HepG2 (cell line): ENCODE measurements around the gene SLC16A7. TPM values are rescaled to one million over a fixed set of nuclear protein-coding genes. Genes with fewer than 3 reads are reported as not detected.

ENCODE experiments used
- ATAC-seq: fragments of 200-7000 bp; cut with Tn5 transposase; 3 replicates; pipeline ENCODE4 v1.9.1; 2020; ENCODE audit warnings: mild to moderate bottlenecking, moderate library complexity
- BruUV-seq: library from RNA; stranded (reverse); fragments of 400-500 nt; replicated peaks from 2 replicates; lab custom pipeline; 2021; lab: Mats Ljungman, UMichigan
- CTCF ChIA-PET: fragments of 300-600 bp; formaldehyde crosslinking; extraction: SDS; loops from one replicate; lab custom pipeline; 2021; ENCODE audit warnings: low total read pairs, inconsistent platforms, low intra/inter-chr PET ratio; lab: Yijun Ruan, JAX
- POLR2A ChIA-PET: fragments of 350-600 bp; sonication (Branson Sonifier 250); formaldehyde crosslinking; loops from one replicate; lab custom pipeline; 2020; ENCODE audit warnings: antibody characterized with exemption, inconsistent platforms; lab: Yijun Ruan, JAX
- DNase-seq: peaks from one replicate; pipeline ENCODE4 v3.0.0-alpha.2; 2015; ENCODE audit warnings: low spot score
- FAIRE-seq: peaks from 3 replicates; lab custom pipeline; 2011; peaks lifted over from hg19 to GRCh38; lab: Jason Lieb, UNC
- H2AFZ ChIP-seq: one replicate; pipeline ENCODE4 v1.6.1; 2011; ENCODE audit warnings: low read length, inconsistent platforms
- H3K27ac ChIP-seq: fragments of 300-600 bp; 3 replicates; pipeline ENCODE4 v1.8.0; 2011; ENCODE audit warnings: mixed run types, mild to moderate bottlenecking, mixed read lengths, low read length, inconsistent platforms; ENCODE audit not compliant: insufficient read depth; ENCODE audit errors: extremely low read length
- H3K27me3 ChIP-seq, 2 experiments: fragments of 200-600 bp in 1 of 2; 2 replicates in 1 of 2; 3 replicates in 1 of 2; pipeline versions ENCODE4 v1.6.0 to v1.8.0; 2011; ENCODE audit warnings: low read length in 2 of 2, mild to moderate bottlenecking in 2 of 2, moderate library complexity in 2 of 2, inconsistent platforms in 1 of 2; ENCODE audit not compliant: insufficient read depth in 2 of 2, control insufficient read depth in 1 of 2
- H3K36me3 ChIP-seq, 2 experiments: fragments of 200-600 bp in 1 of 2; replicated peaks in 1 of 2; 2 replicates in 1 of 2; 3 replicates in 1 of 2; pipeline versions ENCODE4 v1.5.1 to v1.8.0; 2011; ENCODE audit warnings: low read length in 2 of 2, inconsistent platforms in 1 of 2; ENCODE audit not compliant: insufficient read depth in 2 of 2, control insufficient read depth in 1 of 2
- H3K4me1 ChIP-seq: 2 replicates; pipeline ENCODE4 v1.5.1; 2012; ENCODE audit warnings: low read length, inconsistent platforms; ENCODE audit not compliant: insufficient read depth
- H3K4me2 ChIP-seq: 2 replicates; pipeline ENCODE4 v1.6.0; 2011; ENCODE audit warnings: low read depth, low read length, inconsistent platforms
- H3K4me3 ChIP-seq, 3 experiments: fragments of 200-600 bp in 1 of 3; sonication (generic), shearing (Covaris generic) in 1 of 3; replicated peaks in 1 of 3; 2 replicates each; pipeline ENCODE4 v1.5.1; 2011 to 2016; ENCODE audit warnings: low read length in 3 of 3, inconsistent platforms in 2 of 3, low read depth in 2 of 3, mild to moderate bottlenecking in 2 of 3, control low read depth in 1 of 3, mixed read lengths in 1 of 3; ENCODE audit not compliant: insufficient read depth in 1 of 3
- H3K79me2 ChIP-seq: one replicate; pipeline ENCODE4 v1.6.1; 2011; ENCODE audit warnings: low read length, inconsistent platforms; ENCODE audit not compliant: insufficient read depth
- H3K9ac ChIP-seq: 2 replicates; pipeline ENCODE4 v1.6.0; 2011; ENCODE audit warnings: mild to moderate bottlenecking, low read depth, low read length, inconsistent platforms; ENCODE audit not compliant: insufficient read depth
- H3K9me3 ChIP-seq: 2 replicates; pipeline ENCODE4 v1.5.1; 2012; ENCODE audit warnings: mild to moderate bottlenecking, low read length
- H4K20me1 ChIP-seq: 2 replicates; pipeline ENCODE4 v1.6.0; 2011; ENCODE audit warnings: inconsistent platforms, mild to moderate bottlenecking, low read length, moderate library complexity; ENCODE audit not compliant: insufficient read depth
- ARHGAP35 ChIP-seq: sonication (generic); formaldehyde crosslinking; IDR thresholded peaks from 2 replicates; pipeline ENCODE4 v1.9.0; 2022; ENCODE audit warnings: mild to moderate bottlenecking, inconsistent platforms, moderate library complexity, missing genetic modification reagents, borderline replicate concordance
- ATM ChIP-seq: fragments of 450-650 bp; IDR thresholded peaks from 2 replicates; pipeline ENCODE4 v1.7.1; 2017; ENCODE audit warnings: mild to moderate bottlenecking, borderline replicate concordance
- CREM ChIP-seq, 2 experiments: sonication (generic) in 1 of 2; formaldehyde crosslinking in 1 of 2; IDR thresholded peaks; 2 replicates each; pipeline versions ENCODE4 v1.4.0 to v1.6.1; 2016 to 2020; ENCODE audit warnings: antibody characterized with exemption in 1 of 2, mild to moderate bottlenecking in 1 of 2, missing genetic modification reagents in 1 of 2
- ELF3 ChIP-seq: IDR thresholded peaks from 2 replicates; pipeline ENCODE4 v1.6.1; 2016; ENCODE audit warnings: missing genetic modification reagents, missing compliant biosample characterization
- HMG20A ChIP-seq: IDR thresholded peaks from 2 replicates; pipeline ENCODE4 v1.6.1; 2016; ENCODE audit warnings: borderline replicate concordance
- HMG20B ChIP-seq: conservative IDR thresholded peaks from 2 replicates; pipeline ENCODE4 v1.6.1; 2016; ENCODE audit warnings: missing genetic modification reagents, missing compliant biosample characterization
- KDM4B ChIP-seq: sonication (generic); formaldehyde crosslinking; IDR thresholded peaks from 2 replicates; pipeline ENCODE4 v1.4.0; 2020; ENCODE audit warnings: missing genetic modification reagents
- MBD4 ChIP-seq: IDR thresholded peaks from 2 replicates; pipeline ENCODE4 v1.6.1; 2012; ENCODE audit warnings: low read length, inconsistent platforms, borderline replicate concordance
- POLR2G ChIP-seq: fragments of 200-400 bp; formaldehyde crosslinking; IDR thresholded peaks from 2 replicates; pipeline ENCODE4 v1.6.1; 2018; ENCODE audit warnings: mild to moderate bottlenecking, low read depth, low read length, moderate library complexity
- SNAI1 ChIP-seq: sonication (generic); formaldehyde crosslinking; IDR thresholded peaks from 2 replicates; pipeline ENCODE4 v1.5.0; 2020; ENCODE audit warnings: mild to moderate bottlenecking, missing genetic modification reagents, borderline replicate concordance
- TGIF2 ChIP-seq: IDR thresholded peaks from 2 replicates; pipeline ENCODE4 v1.6.1; 2016; ENCODE audit warnings: control low read depth, missing compliant biosample characterization
- ZEB1 ChIP-seq: IDR thresholded peaks from 2 replicates; pipeline ENCODE4 v1.6.1; 2012; ENCODE audit warnings: mild to moderate bottlenecking, low read depth, inconsistent platforms; ENCODE audit not compliant: insufficient replicate concordance
- ZKSCAN8 ChIP-seq: IDR thresholded peaks from 2 replicates; pipeline ENCODE4 v1.6.1; 2016; ENCODE audit warnings: borderline replicate concordance, missing genetic modification reagents, missing compliant biosample characterization
- ZNF264 ChIP-seq: sonication (generic); formaldehyde crosslinking; IDR thresholded peaks from 2 replicates; pipeline ENCODE4 v1.4.0; 2020; ENCODE audit warnings: missing genetic modification reagents
- ZNF75D ChIP-seq: sonication (generic); formaldehyde crosslinking; IDR thresholded peaks from 2 replicates; pipeline ENCODE4 v1.8.1; 2023; ENCODE audit warnings: missing genetic modification reagents, mild to moderate bottlenecking, borderline replicate concordance
- ZSCAN30 ChIP-seq: sonication (generic); formaldehyde crosslinking; IDR thresholded peaks from 2 replicates; pipeline ENCODE4 v1.5.0; 2020; ENCODE audit warnings: mild to moderate bottlenecking, missing genetic modification reagents
- whole genome bisulfite sequencing: methylation state at CpG from one replicate; pipeline ENCODE4 v1.1.6; 2017; ENCODE audit warnings: low lambda C conversion rate; 5-methylcytosine and 5-hydroxymethylcytosine counted together
- in situ Hi-C: cut with HindIII; loops from 2 replicates; pipeline ENCODE4 v1.10.0; 2017; ENCODE audit warnings: low pct_unique_long_range_greater_than_20kb; ENCODE audit not compliant: extremely low pct_ligation_motif_present
- intact Hi-C: fragments of 100-400 bp; cut with micrococcal nuclease; formaldehyde crosslinking; loops from one replicate; pipeline ENCODE4 v1.10.0; 2022; ENCODE audit not compliant: unreplicated experiment
- polyA plus RNA-seq, 8 experiments: library from polyadenylated mRNA; depleted of rRNA in 3 of 8; stranded (reverse) in 7 of 8; unstranded in 1 of 8; fragments of >200 nt; fragmentation: Illumina TruSeq in 4 of 8; extraction: Trizol in 4 of 8; gene quantifications; 2 replicates each; pipeline versions ENCODE4 v1.2.1 to v1.2.3, GENCODE V29; 2011 to 2016; ENCODE audit warnings: low read depth in 4 of 8, missing spikeins in 1 of 8, mixed read lengths in 1 of 8; ENCODE audit not compliant: insufficient read depth in 1 of 8
- total RNA-seq, 5 experiments: library from RNA; depleted of rRNA; stranded (reverse); fragments of >200 nt; fragmentation: Illumina TruSeq; extraction: Trizol; gene quantifications; 2 replicates each; pipeline ENCODE4 v1.2.3, GENCODE V29; 2016; ENCODE audit warnings: low read depth in 1 of 5
- TF ChIP-seq, protein P1 (sequence below): sonication (generic); formaldehyde crosslinking; IDR thresholded peaks from 2 replicates; pipeline ENCODE4 v1.5.1; 2020; ENCODE audit warnings: missing genetic modification reagents, mild to moderate bottlenecking, borderline replicate concordance
- TF ChIP-seq, protein P2 (sequence below): sonication (generic); formaldehyde crosslinking; IDR thresholded peaks from 2 replicates; pipeline ENCODE4 v1.4.0; 2020; ENCODE audit warnings: missing genetic modification reagents, borderline replicate concordance

SLC16A7 gene
- total and polyA plus RNA-seq, 2 of the 13 experiments (the other 11 are each of a cell fraction or from before 2014, with no cell fraction given): 1.3 to 1.6 TPM

DNA sequence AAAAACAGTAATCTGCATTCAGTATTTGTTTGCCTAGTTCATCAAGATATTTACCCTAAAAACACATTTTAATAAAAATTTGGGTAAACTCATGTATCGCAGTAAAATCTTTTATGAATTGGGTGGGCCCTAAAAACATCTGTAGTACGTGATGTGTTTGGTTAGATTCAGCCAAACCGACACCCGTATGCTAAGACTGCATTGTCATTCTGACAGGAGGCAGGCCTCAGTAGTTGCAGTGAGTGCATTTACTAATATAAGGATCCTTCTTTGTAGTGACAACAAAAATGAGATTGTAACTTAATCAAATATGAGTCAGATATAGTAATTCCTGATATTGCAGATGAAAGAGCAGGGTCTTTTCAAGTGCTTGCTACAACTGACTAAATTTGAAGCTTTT lies 191.8 kb downstream of the SLC16A7 start (continued):
- TF ChIP-seq CREM (IDR thresholded peaks at IDR 0.05) (no peak), CREM (CRISPR knock-in tag; IDR thresholded peaks at IDR 0.05) (no peak), KDM4B (no peak), MBD4 (no peak), ZKSCAN8 (CRISPR knock-in tag) (no peak)
- TF ChIP-seq, protein P1, sequence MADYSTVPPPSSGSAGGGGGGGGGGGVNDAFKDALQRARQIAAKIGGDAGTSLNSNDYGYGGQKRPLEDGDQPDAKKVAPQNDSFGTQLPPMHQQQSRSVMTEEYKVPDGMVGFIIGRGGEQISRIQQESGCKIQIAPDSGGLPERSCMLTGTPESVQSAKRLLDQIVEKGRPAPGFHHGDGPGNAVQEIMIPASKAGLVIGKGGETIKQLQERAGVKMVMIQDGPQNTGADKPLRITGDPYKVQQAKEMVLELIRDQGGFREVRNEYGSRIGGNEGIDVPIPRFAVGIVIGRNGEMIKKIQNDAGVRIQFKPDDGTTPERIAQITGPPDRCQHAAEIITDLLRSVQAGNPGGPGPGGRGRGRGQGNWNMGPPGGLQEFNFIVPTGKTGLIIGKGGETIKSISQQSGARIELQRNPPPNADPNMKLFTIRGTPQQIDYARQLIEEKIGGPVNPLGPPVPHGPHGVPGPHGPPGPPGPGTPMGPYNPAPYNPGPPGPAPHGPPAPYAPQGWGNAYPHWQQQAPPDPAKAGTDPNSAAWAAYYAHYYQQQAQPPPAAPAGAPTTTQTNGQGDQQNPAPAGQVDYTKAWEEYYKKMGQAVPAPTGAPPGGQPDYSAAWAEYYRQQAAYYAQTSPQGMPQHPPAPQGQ (CRISPR knock-in tag): no peak
- TF ChIP-seq, all 625 proteins: peak for 0

DNA sequence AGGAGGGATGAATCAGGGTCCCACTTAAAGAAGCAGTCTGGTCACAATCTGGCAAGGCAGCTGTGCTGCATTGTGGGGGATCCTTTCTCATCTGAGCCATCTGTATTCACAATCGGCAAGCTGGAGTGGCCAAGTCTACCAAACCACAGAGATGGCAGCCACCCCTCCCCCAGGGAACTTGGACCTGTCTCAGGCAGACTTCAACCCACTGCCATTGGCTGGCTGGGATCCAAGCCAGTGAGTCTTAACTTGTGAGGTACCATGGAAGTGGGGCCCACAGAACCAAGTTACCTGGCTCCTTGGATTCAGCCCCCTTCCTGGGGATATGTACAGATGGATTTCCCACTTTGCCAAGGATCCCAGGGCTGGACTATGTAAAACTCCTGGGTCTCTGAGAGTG lies 196.8 kb downstream of the SLC16A7 start:
- intact Hi-C loops: no loop called here
- no peak overlapping the region for H3K27ac ChIP-seq
- no peaks in the 10 kb centered on the region for H3K36me3 ChIP-seq
- FAIRE-seq (no peak), ATAC-seq (no peak), DNase-seq (no peak)
- ChIA-PET POLR2A (no interaction called here), CTCF (no interaction called here)
- H3K79me2 ChIP-seq: no peaks in the 10 kb centered on the region
- no peak overlapping the region for H2AFZ ChIP-seq
- in situ Hi-C loops: no loop called here
- no CpG with 5 or more reads among the region's 1 CpG for WGBS
- H3K4me1 ChIP-seq: no peaks in the 10 kb centered on the region
- no peak overlapping the region for H3K9ac ChIP-seq
- H3K4me3 ChIP-seq: no peak overlapping the region
- H3K27me3 ChIP-seq: no peaks in the 10 kb centered on the region
- no TSS peak for BruUV-seq
- no peaks in the 10 kb centered on the region for H4K20me1 ChIP-seq
- peaks cover 44% of the 10 kb centered on the region for H3K9me3 ChIP-seq
- H3K4me2 ChIP-seq: no peak overlapping the region
- no peak for TF ChIP-seq ZNF75D
- no peak for TF ChIP-seq ZEB1
- no peak for TF ChIP-seq ZSCAN30 (CRISPR knock-in tag)
- no peak for TF ChIP-seq ELF3 (CRISPR knock-in tag)
- TF ChIP-seq, protein P2, sequence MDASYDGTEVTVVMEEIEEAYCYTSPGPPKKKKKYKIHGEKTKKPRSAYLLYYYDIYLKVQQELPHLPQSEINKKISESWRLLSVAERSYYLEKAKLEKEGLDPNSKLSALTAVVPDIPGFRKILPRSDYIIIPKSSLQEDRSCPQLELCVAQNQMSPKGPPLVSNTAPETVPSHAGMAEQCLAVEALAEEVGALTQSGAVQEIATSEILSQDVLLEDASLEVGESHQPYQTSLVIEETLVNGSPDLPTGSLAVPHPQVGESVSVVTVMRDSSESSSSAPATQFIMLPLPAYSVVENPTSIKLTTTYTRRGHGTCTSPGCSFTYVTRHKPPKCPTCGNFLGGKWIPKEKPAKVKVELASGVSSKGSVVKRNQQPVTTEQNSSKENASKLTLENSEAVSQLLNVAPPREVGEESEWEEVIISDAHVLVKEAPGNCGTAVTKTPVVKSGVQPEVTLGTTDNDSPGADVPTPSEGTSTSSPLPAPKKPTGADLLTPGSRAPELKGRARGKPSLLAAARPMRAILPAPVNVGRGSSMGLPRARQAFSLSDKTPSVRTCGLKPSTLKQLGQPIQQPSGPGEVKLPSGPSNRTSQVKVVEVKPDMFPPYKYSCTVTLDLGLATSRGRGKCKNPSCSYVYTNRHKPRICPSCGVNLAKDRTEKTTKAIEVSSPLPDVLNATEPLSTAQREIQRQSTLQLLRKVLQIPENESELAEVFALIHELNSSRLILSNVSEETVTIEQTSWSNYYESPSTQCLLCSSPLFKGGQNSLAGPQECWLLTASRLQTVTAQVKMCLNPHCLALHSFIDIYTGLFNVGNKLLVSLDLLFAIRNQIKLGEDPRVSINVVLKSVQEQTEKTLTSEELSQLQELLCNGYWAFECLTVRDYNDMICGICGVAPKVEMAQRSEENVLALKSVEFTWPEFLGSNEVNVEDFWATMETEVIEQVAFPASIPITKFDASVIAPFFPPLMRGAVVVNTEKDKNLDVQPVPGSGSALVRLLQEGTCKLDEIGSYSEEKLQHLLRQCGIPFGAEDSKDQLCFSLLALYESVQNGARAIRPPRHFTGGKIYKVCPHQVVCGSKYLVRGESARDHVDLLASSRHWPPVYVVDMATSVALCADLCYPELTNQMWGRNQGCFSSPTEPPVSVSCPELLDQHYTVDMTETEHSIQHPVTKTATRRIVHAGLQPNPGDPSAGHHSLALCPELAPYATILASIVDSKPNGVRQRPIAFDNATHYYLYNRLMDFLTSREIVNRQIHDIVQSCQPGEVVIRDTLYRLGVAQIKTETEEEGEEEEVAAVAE (CRISPR knock-in tag): no peak
- no peak for TF ChIP-seq POLR2G
- TF ChIP-seq SNAI1: no peak
- no peak for TF ChIP-seq ARHGAP35 (CRISPR knock-in tag)
- no peak for TF ChIP-seq HMG20A
- TF ChIP-seq ATM: no peak
- no peak for TF ChIP-seq TGIF2 (CRISPR knock-in tag)
- no peak for TF ChIP-seq HMG20B (CRISPR knock-in tag)
- no peak for TF ChIP-seq ZNF264 (CRISPR knock-in tag)
